OCI-LY3 (cell line): ENCODE measurements around the gene APOO.

Experiments
- H2AFZ ChIP-seq: fragments of 200-600, 300-600 bp; shearing (Covaris generic); 2 replicates; pipeline ENCODE4 v1.6.0; 2014; ENCODE audit warnings: antibody characterized with exemption, low read depth, low read length
- H3K27ac ChIP-seq: fragments of 200-600, 300-600 bp; sonication (generic); 2 replicates; pipeline ENCODE4 v1.5.1; 2014; ENCODE audit warnings: mild to moderate bottlenecking, low read length, moderate library complexity, mixed read lengths
- H3K27me3 ChIP-seq: fragments of 200-600, 300-600 bp; sonication (generic); 2 replicates; pipeline ENCODE4 v1.6.1; 2014; ENCODE audit warnings: low read depth, low read length, mixed read lengths
- H3K36me3 ChIP-seq: fragments of 200-600, 300-600 bp; sonication (generic); replicated peaks from 2 replicates; pipeline ENCODE3; 2014; ENCODE audit warnings: low read depth, low read length, mixed read lengths
- H3K4me1 ChIP-seq: fragments of 300-600, 200-600 bp; sonication (generic); 2 replicates; pipeline ENCODE4 v1.6.1; 2014; ENCODE audit warnings: low read length, mixed read lengths
- H3K4me2 ChIP-seq: fragments of 200-600, 300-600 bp; sonication (generic); 2 replicates; pipeline ENCODE4 v1.6.1; 2014; ENCODE audit warnings: low read length, mixed read lengths
- H3K4me3 ChIP-seq: fragments of 300-600, 200-600 bp; sonication (generic); 2 replicates; pipeline ENCODE4 v1.5.1; 2014; ENCODE audit warnings: antibody characterized with exemption, mild to moderate bottlenecking, low read length, moderate library complexity
- H3K79me2 ChIP-seq: fragments of 300-600, 200-600 bp; shearing (Covaris generic); 2 replicates; pipeline ENCODE4 v1.6.1; 2014; ENCODE audit warnings: mild to moderate bottlenecking, low read length, mixed read lengths
- H3K9ac ChIP-seq: fragments of 300-600, 200-600 bp; shearing (Covaris generic); 2 replicates; pipeline ENCODE4 v1.6.0; 2014; ENCODE audit warnings: mild to moderate bottlenecking, low read length, moderate library complexity
- H3K9me3 ChIP-seq: fragments of 200-600, 300-600 bp; shearing (Covaris generic); 2 replicates; pipeline ENCODE4 v1.6.1; 2014; ENCODE audit warnings: low read length, mixed read lengths; ENCODE audit not compliant: insufficient read depth
- H4K20me1 ChIP-seq: fragments of 200-600, 300-600 bp; sonication (generic); 2 replicates; pipeline ENCODE4 v1.6.1; 2016; ENCODE audit warnings: low read length, mixed read lengths; ENCODE audit not compliant: insufficient read depth
- EZH2phosphoT487 ChIP-seq: fragments of 200-600 bp; shearing (Covaris generic); IDR thresholded peaks from 2 replicates; pipeline ENCODE4 v1.6.1; 2018; ENCODE audit warnings: antibody characterized with exemption, mixed run types, low read depth
- TF ChIP-seq, protein P1 (sequence below): fragments of 200-600, 300-600 bp; sonication (generic); IDR thresholded peaks from 2 replicates; pipeline ENCODE4 v1.5.1; 2014; ENCODE audit warnings: antibody characterized with exemption, low read length, low read depth

APOO gene

DNA sequence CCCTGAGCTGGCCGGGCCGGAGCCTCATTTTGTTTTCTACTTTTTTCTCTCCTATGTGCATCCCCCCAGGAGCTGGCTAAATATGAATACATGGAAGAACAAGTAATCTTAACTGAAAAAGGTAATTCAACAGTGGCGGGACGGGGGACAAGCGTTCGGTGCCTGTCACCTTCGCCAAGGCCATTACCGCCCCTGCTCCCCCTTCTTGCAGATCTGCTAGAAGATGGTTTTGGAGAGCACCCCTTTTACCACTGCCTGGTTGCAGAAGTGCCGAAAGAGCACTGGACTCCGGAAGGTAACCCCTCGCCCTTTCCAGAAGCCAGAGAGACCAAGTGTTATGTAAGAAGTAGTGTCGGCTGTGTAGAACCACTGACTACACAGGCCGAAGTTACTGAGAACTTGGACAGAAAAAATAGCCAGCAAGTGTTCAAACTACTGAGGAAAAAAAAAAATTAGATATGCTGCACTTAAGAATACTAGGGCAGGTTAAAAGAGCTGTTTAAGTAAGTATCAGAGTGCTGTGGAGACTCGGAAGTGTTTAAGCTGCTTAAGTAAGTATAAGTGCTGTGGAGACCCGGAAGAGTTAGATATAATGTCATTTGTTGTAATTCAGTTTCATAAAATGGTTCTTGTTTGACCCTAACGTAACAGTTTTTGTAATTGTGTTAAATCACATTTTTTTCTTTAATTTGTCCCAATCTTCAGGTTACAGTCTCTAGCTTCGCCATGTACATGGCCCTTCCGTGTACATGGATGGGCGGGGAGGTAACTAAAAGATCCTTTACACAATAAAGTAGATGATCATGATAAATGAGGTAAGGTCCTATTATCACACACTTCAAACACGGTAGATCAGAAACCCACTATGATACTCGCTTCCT, 123.9 kb downstream of the APOO start:
- peak overlapping the region; percentile 81 for H3K27ac ChIP-seq

More for the DNA sequence above, 123.9 kb downstream of the APOO start:
- Histone ChIP-seq H3K9me3 (no peaks in the 10 kb centered on the region), H3K9ac (peak overlapping the region; percentile 90), H4K20me1 (peaks cover 6% of the 10 kb centered on the region), H2AFZ (no peak overlapping the region), H3K4me3 (peak overlapping the region; percentile 94), H3K4me2 (peak overlapping the region; percentile 82), H3K4me1 (peaks cover 34% of the 10 kb centered on the region), H3K27me3 (no peaks in the 10 kb centered on the region), H3K79me2 (peaks cover 10% of the 10 kb centered on the region), H3K36me3 (peaks cover 20% of the 10 kb centered on the region)
- TF ChIP-seq, protein P1, sequence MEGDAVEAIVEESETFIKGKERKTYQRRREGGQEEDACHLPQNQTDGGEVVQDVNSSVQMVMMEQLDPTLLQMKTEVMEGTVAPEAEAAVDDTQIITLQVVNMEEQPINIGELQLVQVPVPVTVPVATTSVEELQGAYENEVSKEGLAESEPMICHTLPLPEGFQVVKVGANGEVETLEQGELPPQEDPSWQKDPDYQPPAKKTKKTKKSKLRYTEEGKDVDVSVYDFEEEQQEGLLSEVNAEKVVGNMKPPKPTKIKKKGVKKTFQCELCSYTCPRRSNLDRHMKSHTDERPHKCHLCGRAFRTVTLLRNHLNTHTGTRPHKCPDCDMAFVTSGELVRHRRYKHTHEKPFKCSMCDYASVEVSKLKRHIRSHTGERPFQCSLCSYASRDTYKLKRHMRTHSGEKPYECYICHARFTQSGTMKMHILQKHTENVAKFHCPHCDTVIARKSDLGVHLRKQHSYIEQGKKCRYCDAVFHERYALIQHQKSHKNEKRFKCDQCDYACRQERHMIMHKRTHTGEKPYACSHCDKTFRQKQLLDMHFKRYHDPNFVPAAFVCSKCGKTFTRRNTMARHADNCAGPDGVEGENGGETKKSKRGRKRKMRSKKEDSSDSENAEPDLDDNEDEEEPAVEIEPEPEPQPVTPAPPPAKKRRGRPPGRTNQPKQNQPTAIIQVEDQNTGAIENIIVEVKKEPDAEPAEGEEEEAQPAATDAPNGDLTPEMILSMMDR: no peak
- no peak for TF ChIP-seq EZH2phosphoT487
